Tibial nerve (tissue), 3 donors: ENCODE data around the gene ZNF669.

Experiments used
- CTCF ChIP-seq, 5 experiments: fragments of 200-600 bp in 3 of 5; fragments of 450-650 bp in 2 of 5; sonication (generic) in 3 of 5; IDR thresholded peaks; one replicate each; pipeline ENCODE4 v1.5.1; 2016 to 2019; ENCODE audit warnings: antibody characterized with exemption in 5 of 5, mild to moderate bottlenecking in 3 of 5, moderate library complexity in 2 of 5
- POLR2A ChIP-seq, 2 donors: fragments of 450-650 bp; IDR thresholded peaks; one replicate each; pipeline ENCODE4 v1.6.1; 2017; ENCODE audit warnings: antibody characterized with exemption in 2 of 2, mild to moderate bottlenecking in 2 of 2, moderate library complexity in 2 of 2

GRCh38 chr1:247077876-247078257 lies 26.3 kb downstream of the ZNF669 start:
- TF ChIP-seq CTCF (IDR thresholded peaks at IDR 0.05) (no peak), POLR2A (IDR thresholded peaks at IDR 0.05) (no peak)
